Measurements from ENCODE around the gene GRIK1. TPM values are rescaled to one million over a fixed set of nuclear protein-coding genes. Genes with fewer than 3 reads are reported as not detected.

GRIK1 gene
- total RNA-seq, 2 donors from 2014 or later: not detected

GRCh38 chr21:29675451-29675850 lies 264.3 kb downstream of the GRIK1 start:
- Mint-ChIP-seq H3K36me3 (ENCODE audit: low read depth) (no peaks in the 10 kb centered on the region), H3K4me1 (no peaks in the 10 kb centered on the region), H3K27me3 (peaks cover 11% of the 10 kb centered on the region), H3K4me3 (no peak overlapping the region), H3K27ac (no peak overlapping the region)
- H3K9me3 ChIP-seq (ENCODE audit: control insufficient read depth, low read length, poor library complexity, severe bottlenecking): peaks cover 4% of the 10 kb centered on the region
- DNase-seq: no peak
- ATAC-seq: no peak

GRCh38 chr21:29674343-29674742 lies 265.5 kb downstream of the GRIK1 start:
- H3K4me1 Mint-ChIP-seq: no peaks in the 10 kb centered on the region

GRCh38 chr21:29673096-29673610 lies 266.6 kb downstream of the GRIK1 start:
- ATAC-seq (no peak), DNase-seq (no peak)
- Mint-ChIP-seq H3K36me3 (ENCODE audit: low read depth) (no peaks in the 10 kb centered on the region), H3K27ac (no peak overlapping the region), H3K4me3 (no peak overlapping the region), H3K4me1 (no peaks in the 10 kb centered on the region), H3K27me3 (peaks cover 18% of the 10 kb centered on the region)
- H3K9me3 ChIP-seq (ENCODE audit: control insufficient read depth, low read length, poor library complexity, severe bottlenecking): peaks cover 4% of the 10 kb centered on the region

More at GRCh38 chr21:29674343-29674742, 265.5 kb downstream of the GRIK1 start:
- Mint-ChIP-seq H3K36me3 (ENCODE audit: low read depth) (no peaks in the 10 kb centered on the region), H3K27ac (no peak overlapping the region), H3K4me3 (no peak overlapping the region), H3K27me3 (peaks cover 11% of the 10 kb centered on the region)
- ATAC-seq: no peak
- DNase-seq: no peak
- peaks cover 4% of the 10 kb centered on the region for H3K9me3 ChIP-seq (ENCODE audit: control insufficient read depth, low read length, poor library complexity, severe bottlenecking)

- H3K4me1 Mint-ChIP-seq: no peaks in the 10 kb centered on the region
- no peak overlapping the region for H3K4me3 Mint-ChIP-seq
- H3K27ac Mint-ChIP-seq: no peak overlapping the region
- H3K36me3 Mint-ChIP-seq (ENCODE audit: low read depth): no peaks in the 10 kb centered on the region
- H3K27me3 Mint-ChIP-seq: peaks cover 14% of the 10 kb centered on the region
- H3K9me3 ChIP-seq (ENCODE audit: control insufficient read depth, low read length, poor library complexity, severe bottlenecking): peaks cover 4% of the 10 kb centered on the region
- no peak for ATAC-seq
- DNase-seq: no peak
Observed at GRCh38 chr21:29671728-29672127, 268.1 kb downstream of the GRIK1 start.

- ATAC-seq: no peak
Observed at GRCh38 chr21:29670228-29670627, 269.6 kb downstream of the GRIK1 start.

GRCh38 chr21:29669416-29669815 lies 270.4 kb downstream of the GRIK1 start:
- Mint-ChIP-seq H3K4me3 (no peak overlapping the region), H3K27ac (no peak overlapping the region), H3K4me1 (no peaks in the 10 kb centered on the region), H3K27me3 (peaks cover 17% of the 10 kb centered on the region), H3K36me3 (ENCODE audit: low read depth) (no peaks in the 10 kb centered on the region)
- peaks cover 4% of the 10 kb centered on the region for H3K9me3 ChIP-seq (ENCODE audit: control insufficient read depth, low read length, poor library complexity, severe bottlenecking)
- no peak for DNase-seq
- no peak for ATAC-seq

More at GRCh38 chr21:29670228-29670627, 269.6 kb downstream of the GRIK1 start:
- Mint-ChIP-seq H3K27ac (no peak overlapping the region), H3K36me3 (ENCODE audit: low read depth) (no peaks in the 10 kb centered on the region), H3K4me1 (no peaks in the 10 kb centered on the region), H3K4me3 (no peak overlapping the region), H3K27me3 (peaks cover 14% of the 10 kb centered on the region)
- peaks cover 4% of the 10 kb centered on the region for H3K9me3 ChIP-seq (ENCODE audit: control insufficient read depth, low read length, poor library complexity, severe bottlenecking)
- no peak for DNase-seq

- no peak for ATAC-seq
Observed at GRCh38 chr21:29667651-29668050, 272.1 kb downstream of the GRIK1 start.

GRCh38 chr21:29664615-29665014 lies 275.2 kb downstream of the GRIK1 start:
- no peak for DNase-seq
- Mint-ChIP-seq H3K27ac (no peak overlapping the region), H3K4me1 (peaks cover 5% of the 10 kb centered on the region), H3K36me3 (ENCODE audit: low read depth) (no peaks in the 10 kb centered on the region), H3K4me3 (no peak overlapping the region), H3K27me3 (peaks cover 27% of the 10 kb centered on the region)
- ATAC-seq: no peak
- H3K9me3 ChIP-seq (ENCODE audit: control insufficient read depth, low read length, poor library complexity, severe bottlenecking): no peaks in the 10 kb centered on the region

More at GRCh38 chr21:29667651-29668050, 272.1 kb downstream of the GRIK1 start:
- DNase-seq: no peak
- Mint-ChIP-seq H3K27me3 (peaks cover 32% of the 10 kb centered on the region), H3K27ac (no peak overlapping the region), H3K4me1 (peaks cover 5% of the 10 kb centered on the region), H3K36me3 (ENCODE audit: low read depth) (no peaks in the 10 kb centered on the region), H3K4me3 (no peak overlapping the region)
- H3K9me3 ChIP-seq (ENCODE audit: control insufficient read depth, low read length, poor library complexity, severe bottlenecking): peaks cover 4% of the 10 kb centered on the region

GRCh38 chr21:29661672-29662442 lies 277.9 kb downstream of the GRIK1 start:
- Mint-ChIP-seq H3K27me3 (peaks cover 18% of the 10 kb centered on the region), H3K27ac (no peak overlapping the region), H3K4me3 (no peak overlapping the region), H3K4me1 (peaks cover 5% of the 10 kb centered on the region), H3K36me3 (ENCODE audit: low read depth) (no peaks in the 10 kb centered on the region)
- DNase-seq (no peak), ATAC-seq (no peak)
- H3K9me3 ChIP-seq (ENCODE audit: control insufficient read depth, low read length, poor library complexity, severe bottlenecking): peaks cover 3% of the 10 kb centered on the region

GRCh38 chr21:29660047-29660720 lies 279.6 kb downstream of the GRIK1 start:
- no peak overlapping the region for H3K4me3 Mint-ChIP-seq
- H3K9me3 ChIP-seq (ENCODE audit: control insufficient read depth, low read length, poor library complexity, severe bottlenecking): peaks cover 3% of the 10 kb centered on the region

GRCh38 chr21:29658934-29659203 lies 280.9 kb downstream of the GRIK1 start:
- H3K9me3 ChIP-seq (ENCODE audit: control insufficient read depth, low read length, poor library complexity, severe bottlenecking): peaks cover 3% of the 10 kb centered on the region
- peaks cover 8% of the 10 kb centered on the region for H3K4me1 Mint-ChIP-seq
- H3K27me3 Mint-ChIP-seq: peaks cover 9% of the 10 kb centered on the region
- no peak for ATAC-seq
- H3K27ac Mint-ChIP-seq: no peak overlapping the region
- H3K36me3 Mint-ChIP-seq (ENCODE audit: low read depth): no peaks in the 10 kb centered on the region
- no peak overlapping the region for H3K4me3 Mint-ChIP-seq
- DNase-seq: no peak

More at GRCh38 chr21:29660047-29660720, 279.6 kb downstream of the GRIK1 start:
- ATAC-seq (no peak), DNase-seq (no peak)
- Mint-ChIP-seq H3K36me3 (ENCODE audit: low read depth) (no peaks in the 10 kb centered on the region), H3K27me3 (peaks cover 18% of the 10 kb centered on the region), H3K4me1 (peaks cover 9% of the 10 kb centered on the region), H3K27ac (no peak overlapping the region)

- H3K4me3 Mint-ChIP-seq: no peak overlapping the region
- peaks cover 4% of the 10 kb centered on the region for H3K4me1 Mint-ChIP-seq
- peaks cover 4% of the 10 kb centered on the region for H3K27me3 Mint-ChIP-seq
- no peak overlapping the region for H3K27ac Mint-ChIP-seq
- ATAC-seq (no peak), DNase-seq (no peak)
- no peaks in the 10 kb centered on the region for H3K36me3 Mint-ChIP-seq (ENCODE audit: low read depth)
- H3K9me3 ChIP-seq (ENCODE audit: control insufficient read depth, low read length, poor library complexity, severe bottlenecking): peaks cover 3% of the 10 kb centered on the region
Observed at GRCh38 chr21:29658177-29658933, 281.4 kb downstream of the GRIK1 start.
